GM12864 (cell line): ENCODE data around the gene FBXO34.

Experiments
- DNase-seq: peaks from one replicate; pipeline ENCODE4 v3.0.0-alpha.2; 2011; ENCODE audit warnings: low read depth
- H3K4me3 ChIP-seq: 2 replicates; pipeline ENCODE4 v1.5.1; 2011; ENCODE audit warnings: mild to moderate bottlenecking, low read depth, low read length, control low read depth
- TF ChIP-seq, protein P1 (sequence below): IDR thresholded peaks from 2 replicates; pipeline ENCODE4 v1.5.1; 2011; ENCODE audit warnings: low read depth, mild to moderate bottlenecking, moderate library complexity, low read length, control low read depth, inconsistent platforms; ENCODE audit errors: missing control alignments

Gene FBXO34

DNA sequence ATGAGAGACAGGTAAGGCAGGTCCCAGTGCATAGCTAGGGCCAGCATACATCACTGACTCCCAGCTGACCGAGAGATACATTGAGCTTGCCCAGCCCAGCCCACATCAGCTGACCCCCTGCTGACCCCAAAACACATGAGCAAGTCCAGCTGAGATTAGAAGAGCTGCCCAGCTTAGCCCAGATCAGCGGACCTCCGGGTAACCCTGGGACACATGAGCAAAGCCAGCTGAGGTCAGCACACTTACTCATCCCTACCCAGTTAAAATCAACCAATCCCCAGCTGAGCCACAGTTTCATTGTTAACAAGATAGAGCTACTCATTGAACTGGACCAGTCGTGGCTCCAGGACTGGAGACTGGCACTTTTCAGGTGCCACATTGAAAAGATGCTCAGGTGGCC, 21.8 kb upstream of the FBXO34 start:
- no peak overlapping the region for H3K4me3 ChIP-seq
- no peak for DNase-seq
- TF ChIP-seq, protein P1, sequence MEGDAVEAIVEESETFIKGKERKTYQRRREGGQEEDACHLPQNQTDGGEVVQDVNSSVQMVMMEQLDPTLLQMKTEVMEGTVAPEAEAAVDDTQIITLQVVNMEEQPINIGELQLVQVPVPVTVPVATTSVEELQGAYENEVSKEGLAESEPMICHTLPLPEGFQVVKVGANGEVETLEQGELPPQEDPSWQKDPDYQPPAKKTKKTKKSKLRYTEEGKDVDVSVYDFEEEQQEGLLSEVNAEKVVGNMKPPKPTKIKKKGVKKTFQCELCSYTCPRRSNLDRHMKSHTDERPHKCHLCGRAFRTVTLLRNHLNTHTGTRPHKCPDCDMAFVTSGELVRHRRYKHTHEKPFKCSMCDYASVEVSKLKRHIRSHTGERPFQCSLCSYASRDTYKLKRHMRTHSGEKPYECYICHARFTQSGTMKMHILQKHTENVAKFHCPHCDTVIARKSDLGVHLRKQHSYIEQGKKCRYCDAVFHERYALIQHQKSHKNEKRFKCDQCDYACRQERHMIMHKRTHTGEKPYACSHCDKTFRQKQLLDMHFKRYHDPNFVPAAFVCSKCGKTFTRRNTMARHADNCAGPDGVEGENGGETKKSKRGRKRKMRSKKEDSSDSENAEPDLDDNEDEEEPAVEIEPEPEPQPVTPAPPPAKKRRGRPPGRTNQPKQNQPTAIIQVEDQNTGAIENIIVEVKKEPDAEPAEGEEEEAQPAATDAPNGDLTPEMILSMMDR, result no peak

DNA sequence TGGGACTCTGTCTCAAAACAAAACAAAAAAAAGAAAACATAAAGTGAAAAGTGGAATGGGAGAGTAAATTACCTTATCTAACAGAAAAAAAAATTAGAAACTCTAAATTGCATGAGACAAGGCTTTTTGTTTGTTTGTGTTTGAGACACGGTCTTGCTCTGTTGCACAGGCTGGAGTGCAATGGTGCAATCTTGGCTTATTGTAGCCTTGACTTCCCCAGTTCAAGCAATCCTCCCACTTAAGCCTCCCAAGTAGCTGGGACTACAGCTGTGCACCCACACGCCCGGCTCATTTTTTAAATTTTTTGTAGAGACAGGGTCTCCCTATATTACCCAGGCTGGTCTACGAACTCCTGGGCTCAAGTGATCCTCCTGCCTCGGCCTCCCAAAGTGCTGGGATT, 17.9 kb upstream of the FBXO34 start:
- H3K4me3 ChIP-seq, result no peak overlapping the region
- TF ChIP-seq, protein P1, result no peak
- DNase-seq, result no peak

DNA sequence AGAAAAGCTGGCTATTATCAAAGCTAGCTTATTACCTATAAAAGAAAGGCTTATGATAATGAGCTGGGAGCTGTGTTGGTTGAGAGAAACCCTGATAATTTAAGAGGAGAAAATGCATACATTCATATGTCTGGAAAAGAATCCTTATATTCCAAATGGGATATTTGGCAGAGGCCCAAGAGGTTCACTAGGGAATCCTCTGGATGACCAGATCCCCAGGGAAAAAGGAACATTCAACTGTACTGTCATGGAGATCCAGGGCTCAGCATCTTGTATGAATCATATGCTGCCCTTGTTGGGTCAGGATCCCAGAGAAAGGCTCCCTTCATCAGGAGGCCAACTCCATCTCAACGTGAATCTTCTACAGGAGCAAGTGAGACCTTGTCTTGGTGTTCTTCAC, 16.6 kb upstream of the FBXO34 start:
- TF ChIP-seq, protein P1, result no peak
- DNase-seq, result no peak
- H3K4me3 ChIP-seq, result no peak overlapping the region

DNA sequence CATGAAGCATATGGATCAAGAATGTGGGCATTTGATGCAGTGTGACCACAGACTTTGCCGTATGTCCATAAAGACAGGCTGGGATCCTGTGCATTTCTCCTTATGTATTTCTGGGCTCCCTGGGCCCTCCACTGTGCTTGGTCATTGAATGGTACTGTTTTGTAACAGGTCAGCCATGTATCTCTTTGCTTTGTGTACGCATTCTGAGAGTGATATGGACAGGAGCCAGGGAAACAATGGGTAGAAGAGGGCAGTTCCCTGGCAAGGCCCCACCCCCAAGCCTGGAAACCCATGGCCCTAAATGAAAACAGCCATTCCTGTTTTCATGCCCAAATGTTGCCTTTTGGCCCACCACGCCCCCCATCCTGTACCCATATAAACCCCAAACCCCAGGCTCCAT, 15.2 kb upstream of the FBXO34 start:
- no peak overlapping the region for H3K4me3 ChIP-seq
- TF ChIP-seq, protein P1, result no peak
- no peak for DNase-seq

DNA sequence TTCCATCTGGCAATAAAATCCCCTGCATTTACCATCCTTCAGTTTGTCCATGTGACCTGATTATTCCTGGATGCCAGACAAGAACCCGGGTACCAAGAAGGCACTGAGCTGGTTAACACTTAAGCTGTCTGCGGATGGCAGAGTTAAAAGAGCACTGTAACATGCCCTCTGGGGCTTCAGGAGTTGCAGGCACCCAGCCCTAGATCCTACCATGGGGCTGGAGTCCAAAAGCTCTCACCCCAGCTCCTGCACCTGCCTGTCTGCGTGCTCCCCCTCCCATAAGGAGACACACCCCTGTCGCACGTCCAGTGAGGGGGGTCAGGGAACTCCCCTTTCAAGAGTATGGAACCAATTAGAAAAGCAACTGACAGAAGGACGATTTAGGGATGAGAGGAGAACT, 14.6 kb upstream of the FBXO34 start:
- no peak overlapping the region for H3K4me3 ChIP-seq
- TF ChIP-seq, protein P1, result no peak
- DNase-seq, result no peak

DNA sequence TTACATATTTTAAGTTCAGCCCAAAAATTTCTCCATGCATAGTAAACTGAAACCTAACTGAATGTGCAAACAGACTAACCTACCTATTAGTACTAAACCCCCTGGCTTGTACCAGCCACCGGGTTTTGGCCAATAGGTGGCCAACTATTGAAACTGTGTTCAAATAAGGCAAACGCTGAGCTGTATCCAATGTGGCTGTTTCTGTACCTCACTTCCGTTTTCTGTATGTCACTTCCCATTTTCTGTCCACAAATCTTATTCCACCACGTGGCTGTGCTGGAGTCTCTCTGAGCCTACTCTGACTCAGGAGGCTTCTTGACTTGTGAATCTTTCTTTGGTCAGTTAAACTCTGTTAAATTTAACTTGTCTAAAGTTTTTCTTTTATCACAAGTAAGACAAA, 6.0 kb upstream of the FBXO34 start:
- no peak overlapping the region for H3K4me3 ChIP-seq
- TF ChIP-seq, protein P1, result peak; percentile 10
- DNase-seq, result no peak

DNA sequence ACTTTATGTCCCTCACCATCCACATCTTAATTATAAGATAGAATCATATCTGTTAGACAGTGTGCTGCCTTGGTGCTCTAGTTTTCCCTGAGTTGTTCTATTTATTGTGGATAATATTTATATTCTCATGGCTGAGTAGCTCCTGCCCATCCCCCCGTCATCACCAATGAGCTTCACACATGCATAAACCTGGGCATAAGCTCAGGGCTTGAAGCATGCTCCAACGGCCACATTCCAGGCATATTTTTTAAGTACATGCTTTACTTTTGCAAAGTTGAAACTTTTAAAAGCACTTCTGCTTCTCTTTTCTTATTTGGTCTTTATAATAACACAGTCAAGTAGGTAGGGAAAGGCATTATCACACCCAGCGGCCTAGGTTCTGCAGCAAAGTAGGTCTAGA, 3.4 kb upstream of the FBXO34 start:
- H3K4me3 ChIP-seq, result no peak overlapping the region
- TF ChIP-seq, protein P1, result no peak
- no peak for DNase-seq
